ENCODE data around the gene MAGEC3.

The MAGEC3 gene

DNA sequence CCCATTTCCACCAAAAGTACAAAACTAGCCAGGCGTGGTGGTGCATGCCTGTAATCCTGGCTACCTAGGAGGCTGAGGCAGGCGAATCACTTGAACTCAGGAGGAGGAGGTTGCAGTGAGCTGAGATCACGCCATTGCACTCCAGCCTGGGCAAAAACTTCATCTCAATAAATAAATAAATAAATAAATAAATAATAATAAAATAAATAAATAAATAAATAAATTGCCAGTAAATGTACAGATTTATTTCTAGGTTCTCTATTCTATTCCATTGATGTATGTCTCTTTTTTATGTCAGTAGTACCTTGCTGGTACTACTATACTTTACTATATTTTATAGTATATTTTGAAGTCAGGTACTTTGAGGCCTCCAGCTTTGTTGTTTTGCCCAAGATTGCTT lies 109.2 kb downstream of the MAGEC3 start:
- peaks cover 23% of the 10 kb centered on the region for H3K9me3 Mint-ChIP-seq
- H3K4me3 Mint-ChIP-seq, result no peak overlapping the region
- H3K4me1 Mint-ChIP-seq, result no peaks in the 10 kb centered on the region
- H3K36me3 Mint-ChIP-seq (ENCODE audit: low read depth), result no peaks in the 10 kb centered on the region
- H3K27ac Mint-ChIP-seq, result no peak overlapping the region
- no peaks in the 10 kb centered on the region for H3K27me3 Mint-ChIP-seq (ENCODE audit: low read depth, poor library complexity)
- TF ChIP-seq, protein P1, sequence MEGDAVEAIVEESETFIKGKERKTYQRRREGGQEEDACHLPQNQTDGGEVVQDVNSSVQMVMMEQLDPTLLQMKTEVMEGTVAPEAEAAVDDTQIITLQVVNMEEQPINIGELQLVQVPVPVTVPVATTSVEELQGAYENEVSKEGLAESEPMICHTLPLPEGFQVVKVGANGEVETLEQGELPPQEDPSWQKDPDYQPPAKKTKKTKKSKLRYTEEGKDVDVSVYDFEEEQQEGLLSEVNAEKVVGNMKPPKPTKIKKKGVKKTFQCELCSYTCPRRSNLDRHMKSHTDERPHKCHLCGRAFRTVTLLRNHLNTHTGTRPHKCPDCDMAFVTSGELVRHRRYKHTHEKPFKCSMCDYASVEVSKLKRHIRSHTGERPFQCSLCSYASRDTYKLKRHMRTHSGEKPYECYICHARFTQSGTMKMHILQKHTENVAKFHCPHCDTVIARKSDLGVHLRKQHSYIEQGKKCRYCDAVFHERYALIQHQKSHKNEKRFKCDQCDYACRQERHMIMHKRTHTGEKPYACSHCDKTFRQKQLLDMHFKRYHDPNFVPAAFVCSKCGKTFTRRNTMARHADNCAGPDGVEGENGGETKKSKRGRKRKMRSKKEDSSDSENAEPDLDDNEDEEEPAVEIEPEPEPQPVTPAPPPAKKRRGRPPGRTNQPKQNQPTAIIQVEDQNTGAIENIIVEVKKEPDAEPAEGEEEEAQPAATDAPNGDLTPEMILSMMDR (IDR thresholded peaks at IDR 0.05), result no peak
- DNase-seq, result no peak

Measured in nephron progenitor cell (in vitro differentiated cells).